AG20443 (cell line): ENCODE results near the gene ARHGAP28.

Source experiments
- DNase-seq: peaks from one replicate; pipeline ENCODE4 v3.0.0; 2012; ENCODE audit warnings: low spot score, mixed read lengths

The ARHGAP28 gene

DNA sequence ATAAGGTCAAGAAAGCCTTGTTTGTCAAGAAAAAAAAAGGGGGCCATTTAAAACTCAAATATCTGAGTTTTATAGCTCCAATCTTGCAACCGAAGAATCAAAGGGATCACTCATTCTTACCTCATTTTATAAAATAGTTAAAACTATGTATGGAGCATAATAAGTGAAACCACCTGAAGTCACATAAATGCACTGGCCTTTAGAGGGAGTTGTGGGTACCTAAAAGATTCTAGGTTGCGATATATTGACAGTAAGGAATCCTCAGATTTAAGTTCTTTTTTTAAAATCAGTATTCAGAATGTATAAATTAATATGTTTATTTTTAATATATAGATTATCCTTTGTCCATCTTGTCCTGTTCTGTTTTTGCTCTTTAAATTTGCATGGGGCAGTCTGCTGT lies 3.4 kb downstream of the ARHGAP28 start:
- no peak for DNase-seq

DNA sequence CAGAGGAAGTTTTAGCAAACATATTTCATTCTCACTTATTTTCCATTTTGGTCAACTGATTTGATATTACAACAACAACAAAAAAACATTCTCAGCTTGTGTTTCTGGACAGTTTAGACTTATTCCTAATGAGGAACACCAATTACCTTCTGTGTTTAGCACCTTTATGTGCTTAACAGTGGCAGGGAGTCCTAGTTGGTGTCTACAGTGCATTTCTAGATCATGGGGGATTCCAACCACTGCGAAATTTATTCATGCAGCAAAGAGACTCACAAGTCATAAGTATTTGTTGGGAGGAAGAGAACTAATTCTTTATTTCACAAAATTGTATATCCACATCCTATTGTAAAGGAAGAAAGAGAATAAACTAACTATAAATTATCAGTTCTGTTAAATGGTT lies 4.2 kb downstream of the ARHGAP28 start:
- DNase-seq: no peak

DNA sequence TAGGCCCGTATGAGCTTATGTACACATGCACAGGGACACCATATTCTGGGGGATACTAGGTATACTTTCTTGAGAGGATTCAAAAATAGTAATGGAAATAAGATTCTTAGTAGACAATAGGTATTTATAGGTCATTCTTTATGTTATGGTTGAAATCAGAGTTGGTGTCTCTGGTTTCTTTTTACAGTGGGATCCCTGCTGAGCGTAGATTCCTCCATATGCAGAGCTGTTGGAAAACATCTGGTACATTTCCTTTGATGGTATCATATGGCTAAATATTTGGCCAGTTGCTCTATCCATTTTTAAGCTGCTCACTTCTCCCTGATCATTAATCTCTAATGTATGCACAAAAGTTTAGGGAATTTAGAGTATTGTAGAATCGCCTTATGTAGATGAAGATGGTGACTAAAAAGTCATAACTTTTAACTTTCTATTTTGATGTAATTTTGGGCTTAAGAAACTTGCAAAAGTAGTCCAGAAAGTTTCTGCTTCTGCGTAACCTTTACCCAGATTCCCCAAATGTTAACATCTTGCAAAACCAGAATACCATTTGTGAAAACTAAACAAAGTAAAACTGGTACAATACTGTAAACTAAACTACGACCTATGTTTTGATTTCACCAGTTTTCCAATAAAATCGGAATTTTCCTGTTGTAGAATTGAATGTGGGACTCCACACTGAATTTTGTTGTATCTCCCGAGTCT lies 5.4 kb downstream of the ARHGAP28 start:
- DNase-seq: no peak

DNA sequence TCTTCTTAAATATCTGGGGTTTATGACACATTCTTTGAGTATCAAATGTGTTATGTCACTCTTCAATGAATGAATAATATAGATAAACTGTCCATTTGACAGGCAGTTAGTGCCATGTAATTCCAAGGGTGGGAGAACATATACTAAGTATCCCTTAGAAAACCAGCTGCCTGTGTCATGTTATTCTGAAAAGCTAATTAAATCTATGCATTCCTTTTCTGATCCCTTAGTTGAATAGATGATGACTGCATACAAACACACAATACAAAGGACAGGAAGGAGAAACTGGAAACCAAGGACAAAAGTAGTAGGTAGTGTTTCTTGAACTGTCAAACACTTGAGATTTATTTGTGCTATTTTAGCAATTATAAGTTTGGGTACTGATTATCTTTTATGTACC lies 8.3 kb downstream of the ARHGAP28 start:
- DNase-seq: no peak

DNA sequence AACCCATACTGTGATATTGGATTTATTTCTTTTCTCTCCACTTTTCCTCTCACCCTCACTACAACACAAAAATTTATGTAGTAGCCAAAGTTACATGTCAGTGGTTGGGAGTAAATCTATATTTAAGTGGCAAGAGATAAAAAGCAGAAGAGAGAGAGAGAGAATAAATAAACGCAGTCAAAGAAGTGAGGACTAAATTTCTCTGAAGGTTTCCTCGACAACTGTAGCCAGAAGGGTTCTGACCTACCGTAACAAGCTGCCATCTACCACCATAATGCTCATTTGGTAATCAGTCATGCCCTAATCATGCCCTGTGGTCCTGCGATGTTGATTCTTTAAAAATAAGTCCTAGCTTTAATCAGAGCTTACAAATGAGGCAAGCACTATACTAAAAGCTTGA lies 9.1 kb downstream of the ARHGAP28 start:
- no peak for DNase-seq

DNA sequence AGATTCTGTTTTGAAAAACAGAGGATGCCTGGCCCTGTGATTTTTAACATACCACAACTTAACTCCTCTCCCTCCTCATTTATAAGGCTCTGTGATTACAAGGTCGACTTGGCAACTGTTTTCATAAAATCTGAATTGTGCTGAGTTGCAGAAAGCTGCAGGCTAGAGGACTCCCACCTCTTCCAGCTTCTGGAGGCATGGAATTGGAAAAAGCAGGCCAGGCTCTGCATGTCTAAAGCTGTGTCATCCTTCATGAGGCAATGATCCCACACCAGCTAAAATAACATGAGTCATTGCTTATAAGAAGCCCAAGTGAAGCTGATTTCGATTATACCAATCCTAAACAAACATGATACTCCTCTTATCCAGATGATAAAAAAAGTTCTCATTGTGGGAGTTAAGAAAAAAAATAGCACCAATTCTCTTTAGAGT lies 11.7 kb downstream of the ARHGAP28 start:
- DNase-seq: peak; percentile 87

DNA sequence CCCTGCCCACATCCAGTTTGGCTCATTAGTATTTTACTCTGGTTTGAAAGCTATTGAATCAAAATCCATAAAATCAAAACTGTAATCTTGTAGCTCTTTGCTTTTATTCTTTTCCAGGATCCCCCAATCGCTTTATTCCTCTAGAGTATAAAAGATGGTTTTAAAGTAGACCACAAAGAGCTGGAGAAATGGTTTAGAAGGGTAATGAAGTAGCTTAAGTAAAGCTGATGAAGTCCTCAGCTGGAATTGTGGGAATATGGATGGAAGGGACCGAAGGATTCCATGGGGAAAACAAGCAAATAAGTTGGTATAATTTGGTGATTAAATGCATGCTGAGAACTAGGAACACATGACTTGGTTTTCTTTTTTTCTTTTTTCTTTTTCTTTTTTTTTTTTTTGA lies 12.3 kb downstream of the ARHGAP28 start:
- DNase-seq: no peak

DNA sequence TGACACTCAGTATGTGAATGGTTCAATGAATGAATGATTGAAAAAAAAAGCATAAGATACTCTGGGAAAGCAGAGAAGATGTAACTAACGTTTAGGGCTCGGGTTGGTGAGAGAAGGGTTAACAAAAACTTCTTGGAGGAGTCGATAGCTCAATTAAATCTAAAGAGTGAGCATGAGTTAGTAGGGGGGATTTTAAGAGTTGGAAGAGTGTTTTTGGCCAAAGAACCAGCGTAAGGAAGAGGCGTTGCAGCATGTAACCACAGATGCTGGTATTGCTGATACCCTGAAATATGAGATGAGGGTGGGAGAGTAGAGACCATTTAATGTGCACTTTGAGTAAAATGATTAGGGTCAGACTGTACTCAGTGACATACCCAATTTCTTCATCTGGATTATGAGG lies 14.5 kb downstream of the ARHGAP28 start:
- no peak for DNase-seq

DNA sequence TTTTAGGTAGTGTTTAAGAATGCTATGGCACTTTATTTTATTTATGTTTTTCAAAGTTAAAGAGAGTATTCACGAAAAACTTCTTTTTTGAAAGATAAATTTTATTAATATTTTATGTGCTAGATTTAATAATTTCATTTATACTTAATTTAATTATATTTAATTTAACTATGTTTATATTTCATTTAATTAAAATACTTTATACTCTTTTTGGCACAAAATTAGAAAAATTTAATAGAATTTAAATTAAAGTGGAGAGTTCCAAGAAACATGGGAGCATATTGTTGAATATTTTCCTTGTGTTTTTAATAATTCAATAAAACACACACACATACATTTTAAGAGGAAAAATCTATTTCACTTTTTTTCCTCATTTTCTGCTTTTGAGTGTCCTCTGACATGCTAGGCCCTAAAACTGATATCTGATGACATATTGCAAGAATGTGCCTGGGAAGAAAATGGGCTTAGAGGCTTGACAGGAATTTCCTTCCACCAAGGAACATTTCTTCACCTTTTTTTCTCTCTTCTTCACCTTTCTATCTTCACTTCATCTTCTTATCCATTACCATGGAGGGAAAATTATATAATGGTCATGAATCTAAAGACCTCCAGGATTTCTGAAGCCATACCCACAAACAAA lies 15.4 kb downstream of the ARHGAP28 start:
- peak; percentile 11 for DNase-seq

DNA sequence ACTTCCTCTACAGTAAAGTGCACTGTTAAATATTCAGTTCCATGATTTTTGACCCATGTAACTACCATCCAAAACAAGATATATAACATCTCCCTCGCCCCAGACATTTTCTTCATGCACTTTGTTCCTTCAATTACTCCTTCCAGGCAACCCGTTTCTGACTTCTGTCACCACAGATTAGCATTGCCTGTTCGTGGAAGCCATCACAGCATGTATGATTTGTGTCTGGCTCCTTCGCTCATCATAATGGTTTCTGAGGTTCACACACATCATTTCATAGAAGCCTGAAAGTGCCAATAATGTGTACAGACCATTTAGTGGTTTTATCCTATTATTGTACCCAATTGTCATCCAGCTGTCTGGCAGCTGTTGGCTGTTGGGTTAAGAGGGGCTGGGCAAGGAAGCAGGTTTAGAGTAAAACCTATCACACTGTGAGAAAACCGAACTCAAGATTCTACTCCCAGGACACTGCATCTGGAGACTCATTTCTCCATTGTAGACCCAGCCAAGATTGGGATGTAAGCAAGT lies 16.1 kb downstream of the ARHGAP28 start:
- DNase-seq: no peak

DNA sequence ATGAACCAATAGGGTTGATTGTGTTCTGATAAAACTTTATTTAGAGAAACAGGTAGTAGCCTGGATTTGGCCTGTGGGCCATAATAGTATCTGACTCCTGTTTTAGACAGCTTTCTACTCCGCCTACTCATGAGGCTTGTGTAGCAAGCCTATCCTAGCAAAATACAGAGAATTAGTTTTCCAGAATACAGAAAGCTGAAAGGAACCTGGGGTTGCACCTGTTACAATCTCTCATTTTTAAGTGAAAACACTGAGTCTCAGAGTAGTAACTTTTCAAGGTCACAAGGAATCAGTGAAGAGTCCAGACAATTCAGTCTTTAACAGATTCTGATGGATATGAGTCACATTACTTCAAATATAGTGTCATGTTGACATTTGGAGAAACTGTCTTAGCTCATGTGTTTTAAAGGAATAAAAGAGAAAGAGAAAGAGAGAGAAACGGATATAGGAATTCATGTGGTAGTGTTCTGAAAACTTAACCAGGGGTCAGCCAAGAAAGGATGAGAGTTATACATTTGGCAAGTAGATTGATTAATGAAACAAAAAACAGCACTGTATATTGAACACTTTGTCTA lies 17.0 kb downstream of the ARHGAP28 start:
- no peak for DNase-seq

DNA sequence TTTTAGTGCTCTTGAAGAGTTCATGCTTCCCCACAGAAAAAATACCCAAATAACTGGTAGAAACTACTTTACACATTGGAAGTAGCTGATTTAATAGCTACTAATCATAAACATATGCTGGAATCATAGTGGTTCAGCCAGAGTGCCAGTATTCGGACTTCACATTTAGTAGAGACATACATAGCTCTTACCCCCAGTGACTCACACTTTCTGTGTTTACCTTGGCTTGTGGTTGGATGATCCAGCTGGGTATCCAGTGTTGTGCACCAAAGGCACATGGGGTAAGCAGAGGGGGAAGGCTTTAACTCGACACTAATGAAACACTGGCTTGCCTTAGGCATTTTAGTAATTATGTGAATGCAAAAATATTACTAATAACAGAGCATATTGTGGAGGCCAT lies 18.1 kb downstream of the ARHGAP28 start:
- DNase-seq: peak; percentile 67

DNA sequence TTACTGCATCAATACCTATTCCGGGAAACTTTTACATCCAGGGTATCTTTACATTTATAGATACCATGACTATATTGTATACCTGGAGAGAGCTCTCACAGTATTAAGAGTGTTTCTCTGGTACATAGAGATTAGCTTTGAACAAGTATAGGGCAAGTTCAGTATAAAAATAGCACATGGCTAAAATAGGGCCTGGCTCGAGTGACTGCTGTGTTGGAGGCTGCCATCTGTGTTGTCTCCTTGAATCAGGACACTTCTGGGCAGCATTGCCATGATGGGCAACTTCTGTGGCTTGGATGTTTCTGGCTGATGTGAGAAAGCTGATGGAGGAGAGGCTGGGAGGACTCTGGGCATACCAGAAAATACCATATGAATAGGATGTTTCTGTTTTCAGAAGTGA lies 18.7 kb downstream of the ARHGAP28 start:
- no peak for DNase-seq

DNA sequence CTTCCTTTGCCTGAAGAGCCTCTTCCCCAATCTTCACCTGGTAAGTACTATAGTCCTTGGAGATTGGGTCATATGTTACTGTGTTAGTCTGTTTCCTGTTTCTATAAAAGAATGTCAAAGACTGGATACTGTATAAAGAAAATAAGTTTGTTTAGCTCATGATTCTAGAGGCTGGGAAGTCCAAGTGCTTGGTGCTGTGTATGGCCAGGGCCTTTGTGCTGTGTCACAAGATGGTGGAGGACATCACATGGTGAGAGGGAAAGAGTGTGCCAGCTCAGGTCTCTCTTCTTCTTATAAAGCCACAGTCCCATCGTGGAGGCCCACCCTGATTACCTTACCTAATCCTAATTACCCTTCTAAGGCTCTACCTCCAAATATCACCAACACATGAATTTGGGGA lies 20.9 kb downstream of the ARHGAP28 start:
- no peak for DNase-seq

DNA sequence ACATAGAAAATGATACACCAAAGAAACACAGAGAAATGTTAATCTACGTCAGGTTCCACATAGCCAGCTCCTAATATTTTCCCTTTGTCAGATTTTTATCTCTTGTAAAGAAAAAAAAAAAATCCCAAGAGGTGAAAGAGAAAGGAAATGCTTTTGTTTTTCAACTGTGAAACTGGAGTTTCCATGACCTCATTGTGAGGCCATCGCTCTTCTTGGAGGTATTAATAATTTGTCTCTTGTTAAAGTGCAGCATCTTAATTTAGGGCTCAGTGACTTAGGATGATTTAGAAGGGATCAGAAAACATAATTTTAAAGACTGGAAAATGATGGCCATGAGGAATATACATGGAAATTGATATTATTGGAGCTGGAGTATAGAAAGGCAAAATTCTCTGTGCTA lies 21.7 kb downstream of the ARHGAP28 start:
- DNase-seq: no peak

DNA sequence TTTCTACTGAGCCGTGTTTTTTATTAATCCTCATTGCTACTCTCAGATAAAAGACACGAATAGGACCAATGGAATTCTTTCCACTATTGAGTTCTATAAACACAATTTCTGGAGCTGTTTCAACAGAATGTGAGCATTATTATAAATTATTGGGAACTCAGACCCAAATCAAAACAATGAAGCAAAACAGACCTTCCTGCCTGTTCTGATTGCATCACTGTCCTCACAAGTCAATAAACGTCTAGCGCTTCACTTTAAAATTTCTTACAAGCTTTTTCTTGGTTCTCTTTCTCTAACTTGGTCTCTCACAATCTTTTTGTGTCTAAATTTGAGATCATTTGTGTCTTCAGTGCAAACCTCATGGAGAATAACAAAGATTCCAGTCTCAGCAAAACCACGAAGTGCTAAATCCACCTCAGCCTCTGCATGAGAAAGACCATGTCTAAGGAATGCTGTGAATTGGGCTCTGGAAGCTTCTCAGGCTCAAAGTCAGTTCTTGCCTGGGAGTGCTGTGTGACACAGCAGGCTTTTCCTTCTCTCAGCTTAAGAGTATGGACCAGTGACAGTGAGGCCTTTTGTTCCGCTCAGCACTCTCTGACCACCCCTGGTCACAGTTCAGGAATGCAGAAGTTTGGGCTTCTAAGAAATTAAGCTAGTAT lies 22.8 kb downstream of the ARHGAP28 start:
- DNase-seq: peak; percentile 65

DNA sequence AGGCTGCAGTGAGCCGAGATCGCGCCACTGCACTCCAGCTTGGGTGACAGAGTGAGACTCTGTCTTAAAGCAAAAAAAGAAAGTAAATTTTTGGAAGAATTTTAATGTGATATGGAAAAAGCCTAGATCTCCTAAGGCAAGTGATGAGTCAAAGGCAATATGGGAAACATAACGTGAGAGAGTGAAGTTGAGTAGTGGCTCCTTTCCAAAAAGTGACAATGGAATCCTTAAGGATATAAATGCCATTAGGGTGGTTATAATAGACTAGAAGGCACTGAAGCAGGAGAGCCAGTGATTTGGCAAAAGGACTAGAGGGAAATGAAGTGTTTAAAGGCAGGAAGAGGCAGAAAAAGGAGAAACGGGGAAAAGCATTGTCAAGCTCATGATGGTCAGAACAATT lies 25.6 kb downstream of the ARHGAP28 start:
- DNase-seq: no peak

DNA sequence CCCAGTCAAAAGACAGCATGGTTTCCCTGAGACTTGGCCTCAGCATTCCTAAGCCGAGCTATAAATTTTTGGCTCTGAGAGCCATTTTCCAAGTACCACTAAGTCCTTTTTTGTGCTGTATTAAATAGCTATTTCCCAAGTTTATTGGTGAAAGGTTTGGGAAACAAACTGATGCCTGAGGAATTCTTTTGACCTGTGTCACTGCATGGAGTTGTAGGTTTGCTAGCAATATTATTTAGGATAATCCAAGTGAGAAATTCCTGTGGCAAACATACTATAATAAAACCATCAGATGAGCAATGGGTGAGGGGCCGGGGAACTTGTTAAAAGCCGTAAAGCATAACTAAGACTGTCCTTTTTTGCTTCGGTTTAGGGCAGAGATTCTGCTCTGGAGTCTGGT lies 28.4 kb downstream of the ARHGAP28 start:
- peak; percentile 39 for DNase-seq

DNA sequence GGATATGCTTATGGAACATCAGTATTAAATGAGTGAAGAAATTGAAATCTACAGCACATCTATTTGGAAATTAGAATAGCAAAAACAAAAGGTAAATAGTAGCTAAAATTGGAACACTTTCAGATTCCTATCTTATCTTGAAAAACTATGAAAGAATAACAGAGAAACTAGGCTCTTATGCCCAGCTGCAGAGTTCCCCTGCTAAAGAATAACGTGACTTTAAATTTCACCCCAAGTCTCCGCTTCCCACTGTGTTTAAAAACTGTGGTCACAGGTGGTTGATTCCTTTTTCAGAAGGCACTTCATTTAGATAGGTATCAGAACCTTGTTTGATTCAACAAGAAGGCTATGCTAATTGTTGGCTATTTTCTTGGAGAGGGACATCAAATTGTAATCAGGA lies 30.1 kb downstream of the ARHGAP28 start:
- DNase-seq: no peak

DNA sequence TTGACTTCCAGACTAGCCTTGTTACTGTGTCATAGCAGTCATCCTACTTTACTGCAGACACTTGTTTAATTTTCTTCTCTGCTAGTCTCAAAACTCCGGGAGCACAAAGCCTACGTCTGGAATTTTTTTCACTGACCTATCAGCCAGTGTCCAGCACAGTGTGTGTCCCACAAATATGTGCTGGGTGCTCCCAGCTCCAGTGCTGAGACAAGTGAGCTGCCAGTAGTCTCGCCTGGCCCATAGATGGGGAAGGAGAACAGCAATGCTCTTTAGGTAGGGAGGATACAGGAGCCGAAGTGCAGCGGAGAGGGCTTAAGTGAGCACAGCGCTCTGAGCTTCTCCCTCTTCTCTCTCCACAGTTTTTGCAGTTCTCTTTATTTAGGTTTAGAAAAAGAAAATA lies 34.0 kb downstream of the ARHGAP28 start:
- no peak for DNase-seq

DNA sequence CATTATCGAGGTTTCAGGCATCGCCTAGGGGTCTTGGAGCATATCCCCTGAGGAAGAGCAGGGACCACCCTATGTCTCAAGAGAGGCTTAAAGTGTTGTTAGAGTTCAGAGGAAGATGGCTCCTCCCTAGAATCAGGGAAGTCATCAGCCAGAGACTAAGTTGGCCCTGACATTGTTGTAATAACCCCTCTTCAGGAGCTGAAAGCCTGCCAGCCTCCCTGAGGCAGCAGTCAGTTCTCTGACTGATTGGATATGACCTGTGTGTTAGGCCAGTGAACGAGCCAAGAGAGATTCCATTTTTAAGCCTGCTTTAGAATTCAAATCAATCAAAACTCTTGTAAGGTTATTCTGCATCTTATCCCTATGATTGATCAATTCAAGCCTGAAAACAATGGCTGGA lies 34.9 kb downstream of the ARHGAP28 start:
- no peak for DNase-seq

DNA sequence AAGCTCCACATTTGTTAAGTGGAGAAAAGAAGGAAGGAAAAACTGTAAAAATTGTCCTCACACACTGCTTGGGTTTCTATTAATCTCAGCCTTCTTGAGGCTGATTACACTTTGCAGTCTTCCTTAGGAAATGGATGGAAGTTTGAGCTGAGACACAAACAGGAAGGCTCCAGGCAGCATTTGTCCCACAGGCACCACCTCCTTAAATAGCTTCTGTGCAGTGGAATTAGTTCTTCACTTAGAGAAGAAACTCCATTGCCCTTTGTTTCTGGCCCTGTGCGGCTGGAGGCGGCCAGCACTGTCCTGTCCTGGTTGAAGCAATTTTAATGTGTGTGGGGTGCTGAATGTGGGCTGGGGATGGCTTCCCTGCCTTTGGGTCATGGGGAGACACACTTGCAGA lies 44.3 kb downstream of the ARHGAP28 start:
- DNase-seq: no peak

DNA sequence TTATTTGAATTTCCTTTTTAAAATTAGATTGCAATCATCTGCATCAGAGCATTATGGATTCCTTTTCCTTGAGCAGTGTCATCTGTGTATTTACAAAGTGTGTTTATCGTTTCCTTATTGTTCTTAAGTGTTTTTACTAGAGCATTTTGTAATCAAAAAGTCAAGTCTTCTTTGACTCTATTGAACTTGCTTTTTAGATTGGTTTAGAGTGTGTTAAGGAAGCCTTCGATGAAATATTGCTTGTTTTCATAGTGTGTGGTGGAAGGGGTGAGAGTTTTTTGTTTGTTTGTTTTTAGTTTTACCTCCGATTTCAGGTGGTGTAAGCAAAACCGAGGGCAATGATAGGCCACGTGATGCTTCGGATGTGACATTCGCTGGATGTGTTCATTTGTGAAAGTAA lies 45.7 kb downstream of the ARHGAP28 start:
- no peak for DNase-seq
